ENCODE measurements around the gene ADA. TPM values are rescaled to one million over a fixed set of nuclear protein-coding genes. Genes with fewer than 3 reads are reported as not detected.

The ADA gene
- total RNA-seq, 1 experiment from 2014 or later = 28.2 TPM

- Histone ChIP-seq H3K4me1 (replicated peaks; ENCODE audit: insufficient read depth) (peaks cover 17% of the 10 kb centered on the region), H3K27me3 (ENCODE audit: insufficient read depth, low read depth) (no peaks in the 10 kb centered on the region), H3K36me3 (ENCODE audit: low read depth) (no peaks in the 10 kb centered on the region), H3F3A (ENCODE audit: insufficient read depth, low read depth) (0 out of 2 replicates have a peak, but pooled peaks cover 3% of the 10 kb centered on the region), H3K9me3 (ENCODE audit: insufficient read depth, low read depth) (no peaks in the 10 kb centered on the region), H3K9me2 (ENCODE audit: insufficient read depth) (no peaks in the 10 kb centered on the region), H4K20me1 (ENCODE audit: insufficient read depth) (no peaks in the 10 kb centered on the region), H3K27ac (no peak overlapping the region), H3K4me3 (no peak overlapping the region), H2AFZ (no peak overlapping the region), H3K79me2 (ENCODE audit: low read depth) (no peaks in the 10 kb centered on the region), H3K4me2 (no peak overlapping the region)
- no TSS peak for BruUV-seq (replicated peaks)
- CTCF ChIA-PET = interaction anchor here (0.5 to 0.7 kb wide), 2 partner anchors 22 to 191 kb away, joined by 7 read pairs; no protein-coding TSS in a partner anchor
- POLR2A ChIA-PET (ENCODE audit: unreplicated experiment) = interaction anchor here (0.6 kb wide), 1 partner anchor 61 kb away, joined by 12 read pairs; no protein-coding TSS in a partner anchor
- TF ChIP-seq CTCF (conservative IDR thresholded peaks at IDR 0.05) = peak; percentile 42; the same call in 1 of the 2 replicates
- TF ChIP-seq EZH2 (IDR thresholded peaks at IDR 0.05; ENCODE audit: low read depth) = no peak
- intact Hi-C loops (cut with micrococcal nuclease; ENCODE audit: unreplicated experiment) = no loop called here
- DNase-seq = no peak
These were observed 52.8 kb downstream of the ADA start for GRCh38 chr20:44598423-44599305.

- Histone ChIP-seq H4K20me1 (ENCODE audit: insufficient read depth) (no peaks in the 10 kb centered on the region), H3K4me3 (no peak overlapping the region), H3K27me3 (ENCODE audit: insufficient read depth, low read depth) (no peaks in the 10 kb centered on the region), H3K9me3 (ENCODE audit: insufficient read depth, low read depth) (no peaks in the 10 kb centered on the region), H3K9me2 (ENCODE audit: insufficient read depth) (no peaks in the 10 kb centered on the region), H3K27ac (no peak overlapping the region), H3K4me1 (replicated peaks; ENCODE audit: insufficient read depth) (peaks cover 21% of the 10 kb centered on the region), H3K79me2 (ENCODE audit: low read depth) (no peaks in the 10 kb centered on the region), H3K4me2 (no peak overlapping the region), H3F3A (ENCODE audit: insufficient read depth, low read depth) (0 out of 2 replicates have a peak, but pooled peaks cover 3% of the 10 kb centered on the region), H2AFZ (no peak overlapping the region), H3K36me3 (ENCODE audit: low read depth) (no peaks in the 10 kb centered on the region)
- DNase-seq = no peak
- CTCF ChIA-PET = no interaction called here
- TF ChIP-seq EZH2 (IDR thresholded peaks at IDR 0.05; ENCODE audit: low read depth) = no peak
- TF ChIP-seq CTCF (conservative IDR thresholded peaks at IDR 0.05) = no peak
- intact Hi-C loops (cut with micrococcal nuclease; ENCODE audit: unreplicated experiment) = no loop called here
- POLR2A ChIA-PET (ENCODE audit: unreplicated experiment) = no interaction called here
- BruUV-seq (replicated peaks) = no TSS peak
These were observed 53.6 kb downstream of the ADA start for GRCh38 chr20:44597930-44598329.

- no TSS peak for BruUV-seq (replicated peaks)
- TF ChIP-seq CTCF (conservative IDR thresholded peaks at IDR 0.05) (no peak), EZH2 (IDR thresholded peaks at IDR 0.05; ENCODE audit: low read depth) (no peak)
- Histone ChIP-seq H3K79me2 (ENCODE audit: low read depth) (no peaks in the 10 kb centered on the region), H3K4me2 (no peak overlapping the region), H3K27me3 (ENCODE audit: insufficient read depth, low read depth) (no peaks in the 10 kb centered on the region), H3F3A (ENCODE audit: insufficient read depth, low read depth) (0 out of 2 replicates have a peak, but pooled peaks cover 3% of the 10 kb centered on the region), H3K4me1 (replicated peaks; ENCODE audit: insufficient read depth) (peaks cover 21% of the 10 kb centered on the region), H3K27ac (no peak overlapping the region), H3K4me3 (no peak overlapping the region), H3K9me2 (ENCODE audit: insufficient read depth) (no peaks in the 10 kb centered on the region), H3K9me3 (ENCODE audit: insufficient read depth, low read depth) (no peaks in the 10 kb centered on the region), H2AFZ (no peak overlapping the region), H3K36me3 (ENCODE audit: low read depth) (no peaks in the 10 kb centered on the region), H4K20me1 (ENCODE audit: insufficient read depth) (no peaks in the 10 kb centered on the region)
- DNase-seq = no peak
- CTCF ChIA-PET = interaction anchor here (0.6 kb wide), 1 partner anchor 313 kb away, joined by 5 read pairs; no protein-coding TSS in a partner anchor
- POLR2A ChIA-PET (ENCODE audit: unreplicated experiment) = no interaction called here
- intact Hi-C loops (cut with micrococcal nuclease; ENCODE audit: unreplicated experiment) = no loop called here
These were observed 54.0 kb downstream of the ADA start for GRCh38 chr20:44597516-44597915.

All from PC-9 (cell line).